GM21529 (cell line): ENCODE measurements around the gene FZD10.

ENCODE experiments used
- ATAC-seq: cut with Tn5 transposase; IDR thresholded peaks from one replicate; pipeline ENCODE4 v1.9.1; 2021; ENCODE audit not compliant: unreplicated experiment

FZD10 gene

GRCh38 chr12:130131801-130132200 lies 30.5 kb upstream of the FZD10 start:
- no peak for ATAC-seq

DNA sequence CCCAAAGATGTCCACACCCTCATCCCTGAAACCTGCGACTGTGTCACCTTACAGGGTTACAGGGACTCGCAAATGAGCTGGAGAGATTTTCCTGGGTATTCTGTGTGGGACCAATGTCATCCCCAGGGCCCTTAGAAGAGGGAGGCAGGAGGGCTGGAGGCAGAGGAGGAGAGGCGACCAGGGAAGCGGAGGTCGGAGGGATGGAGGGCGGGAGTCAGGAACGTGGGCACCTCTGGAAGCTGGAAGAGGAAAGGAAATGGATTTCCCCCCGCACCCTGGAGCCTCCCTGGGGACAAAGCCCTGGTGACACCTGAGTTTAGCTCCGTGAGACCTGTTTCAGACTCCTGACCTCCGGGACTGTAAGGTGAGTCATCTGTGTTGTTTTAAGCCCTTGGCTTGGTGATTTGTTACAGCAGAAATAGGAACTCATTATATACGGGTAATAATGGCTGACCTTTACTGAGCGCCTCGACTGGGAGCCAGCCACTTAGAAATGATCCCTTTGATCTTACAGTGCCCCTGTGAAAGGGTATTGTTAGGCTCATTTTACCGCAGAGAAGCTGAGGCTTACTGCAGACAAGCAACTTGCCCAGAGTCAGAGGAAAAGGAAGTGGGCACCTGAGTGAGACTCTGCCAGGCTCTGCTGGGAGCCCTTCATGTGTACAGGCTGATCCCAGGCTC lies 29.3 kb upstream of the FZD10 start:
- no peak for ATAC-seq

DNA sequence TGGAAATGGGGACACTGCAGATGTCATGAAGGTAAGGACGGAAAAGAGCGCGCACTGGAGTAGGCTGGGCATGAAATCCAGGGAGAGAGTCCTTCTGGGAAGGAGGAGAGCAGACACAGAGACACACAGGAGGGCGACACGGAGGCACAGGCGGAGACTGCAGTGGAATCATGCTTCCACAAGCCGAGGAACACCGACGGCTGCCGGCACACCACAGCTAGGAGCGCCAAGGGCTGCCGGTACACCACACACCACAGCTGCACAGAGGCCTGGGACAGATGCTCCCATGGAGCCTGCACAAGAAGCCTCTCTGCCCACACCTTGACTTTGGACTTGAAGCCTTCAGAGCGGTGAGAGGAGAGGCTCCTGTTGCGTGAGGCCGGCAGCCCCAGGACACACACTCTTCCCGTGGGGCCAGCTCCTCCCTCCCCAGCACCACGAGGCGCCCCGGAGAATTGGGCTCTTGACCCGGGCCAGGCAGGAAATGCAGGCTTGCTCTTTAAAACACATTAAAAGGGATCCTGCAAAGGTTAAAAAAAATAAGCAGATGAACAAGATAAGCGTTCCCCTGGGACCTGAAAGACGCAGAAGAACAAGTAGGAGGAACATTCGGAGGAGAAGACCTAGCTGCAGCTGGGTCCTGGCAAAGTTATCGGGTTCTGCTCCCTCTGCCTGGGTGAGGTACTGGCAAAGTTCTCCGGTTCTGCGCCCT lies 28.3 kb upstream of the FZD10 start:
- ATAC-seq, result no peak

GRCh38 chr12:130134563-130134915 lies 27.7 kb upstream of the FZD10 start:
- no peak for ATAC-seq

GRCh38 chr12:130136509-130137039 lies 25.7 kb upstream of the FZD10 start:
- no peak for ATAC-seq

DNA sequence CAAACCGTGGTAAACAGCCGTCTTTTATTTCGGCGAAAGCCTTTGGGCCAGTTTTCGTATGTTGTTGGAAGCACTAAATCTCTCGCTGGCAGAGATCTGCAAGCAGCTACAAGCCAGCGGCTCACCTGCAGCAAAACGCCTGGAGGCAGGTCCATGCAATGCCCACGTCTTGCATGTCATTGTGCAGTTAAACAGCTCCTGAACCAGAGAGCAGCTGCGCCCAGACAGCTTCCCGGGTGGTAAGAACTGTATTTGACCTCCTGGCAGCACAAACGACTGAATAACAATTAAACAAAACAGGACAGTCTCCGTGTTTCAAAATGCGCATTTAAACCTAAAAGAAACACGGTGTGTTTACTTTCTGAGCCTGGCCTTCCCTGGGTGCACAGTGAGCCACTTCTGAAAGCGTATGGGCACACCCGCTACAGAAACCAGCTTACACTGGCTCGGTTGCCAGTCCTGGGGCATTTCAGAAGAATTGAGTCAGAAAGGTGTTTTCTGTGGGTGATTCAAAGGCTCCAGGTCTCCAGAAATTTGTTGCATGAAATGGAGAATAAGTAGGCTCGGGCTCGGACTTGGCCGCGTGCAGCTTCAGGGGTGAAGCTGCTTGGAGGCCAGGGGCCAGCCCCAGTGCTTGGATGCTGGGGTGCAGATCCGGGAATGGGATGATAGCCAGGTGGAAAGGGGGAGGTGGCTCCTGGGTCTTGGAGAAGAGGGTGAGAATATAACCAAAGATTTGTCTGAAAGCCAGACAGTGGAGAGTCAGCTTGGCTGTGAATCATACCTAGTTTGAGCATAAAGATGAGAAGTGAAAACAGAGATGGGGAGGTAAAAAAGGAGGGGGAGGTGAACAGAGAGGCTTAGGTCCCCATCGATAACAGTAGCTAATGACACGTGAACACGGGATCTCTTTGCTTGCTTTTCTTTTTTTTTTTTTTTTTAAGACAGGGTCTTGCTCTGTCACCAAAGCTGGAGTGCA lies 24.9 kb upstream of the FZD10 start:
- no peak for ATAC-seq

DNA sequence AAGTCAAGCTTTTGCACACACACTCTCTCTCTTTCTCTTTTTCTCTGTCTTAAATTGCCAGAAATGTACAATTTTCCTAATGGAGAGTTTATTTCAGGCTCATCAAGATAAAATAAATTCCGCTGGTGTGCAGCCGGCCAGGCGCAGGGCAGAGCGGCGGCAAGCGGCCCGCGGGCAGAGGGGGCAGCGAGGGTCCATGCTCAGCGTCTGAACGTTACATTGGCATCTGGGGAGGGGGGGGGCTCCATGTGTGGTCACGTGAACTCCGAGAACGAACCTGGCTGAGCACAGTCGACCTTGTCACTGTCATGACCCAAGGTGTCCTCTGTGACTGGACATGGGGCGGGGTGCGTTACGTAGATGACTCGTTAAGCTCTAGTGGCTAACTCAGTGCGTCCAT lies 23.8 kb upstream of the FZD10 start:
- ATAC-seq, result no peak

DNA sequence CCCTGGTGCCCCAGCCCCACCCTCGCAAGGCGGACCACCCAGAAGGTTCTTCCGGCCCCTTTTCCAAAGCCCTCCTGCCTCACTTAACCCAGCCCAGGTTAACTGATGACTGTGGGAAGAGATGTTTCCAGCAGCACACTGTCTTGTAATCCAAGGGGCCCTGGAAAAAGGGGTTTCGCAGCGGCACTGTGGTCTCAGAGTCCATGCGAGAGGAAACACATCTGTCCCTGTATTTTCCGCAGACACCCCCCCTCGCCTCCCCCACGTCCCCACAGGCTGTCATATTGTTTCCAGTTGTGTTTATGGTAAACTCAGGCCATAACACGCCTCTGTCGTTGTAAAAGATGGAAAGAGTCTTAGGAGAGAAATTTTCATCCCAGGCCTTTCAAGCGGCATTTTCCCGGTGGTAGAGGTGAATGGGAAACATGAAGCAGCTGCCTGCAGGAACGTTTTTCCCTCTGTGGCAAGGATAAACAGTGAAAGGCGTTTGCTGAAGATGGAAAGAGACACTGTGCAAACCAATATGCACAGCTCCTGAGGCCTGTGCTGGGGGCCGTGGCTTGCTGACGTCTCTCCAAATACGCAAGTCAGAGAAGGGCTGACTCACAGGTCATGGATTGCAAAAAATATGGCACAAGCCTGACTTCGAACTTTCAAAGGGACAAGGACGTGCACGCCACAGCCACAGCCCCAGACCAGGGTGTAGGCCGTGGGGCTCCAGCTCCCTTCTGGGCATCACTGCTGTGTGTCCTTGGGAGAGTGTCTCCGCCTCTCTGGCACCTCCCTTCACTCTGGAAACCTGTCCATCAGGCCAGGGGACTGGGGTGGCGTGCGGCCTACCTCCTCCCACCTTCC lies 22.5 kb upstream of the FZD10 start:
- ATAC-seq, result no peak

DNA sequence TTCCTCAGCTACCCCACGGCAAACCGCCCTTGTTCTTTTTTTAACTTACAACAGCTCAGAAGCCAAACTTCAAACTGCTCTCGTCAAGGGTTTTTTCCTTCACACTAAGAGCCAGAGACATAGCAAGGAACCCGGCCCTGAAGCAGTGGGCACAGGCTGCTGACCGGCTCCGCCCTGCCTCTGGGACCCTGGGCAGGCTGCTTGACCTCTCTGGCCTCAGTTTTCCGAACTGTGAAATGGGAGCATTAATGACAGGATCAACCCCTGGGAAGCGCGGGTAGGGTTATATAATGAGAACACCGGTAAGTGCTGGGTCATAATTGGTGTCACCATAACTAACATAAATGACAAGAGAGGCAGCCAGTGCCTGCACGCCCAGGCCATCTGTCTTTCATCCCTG lies 21.2 kb upstream of the FZD10 start:
- no peak for ATAC-seq

GRCh38 chr12:130141901-130142683 lies 20.2 kb upstream of the FZD10 start:
- no peak for ATAC-seq

DNA sequence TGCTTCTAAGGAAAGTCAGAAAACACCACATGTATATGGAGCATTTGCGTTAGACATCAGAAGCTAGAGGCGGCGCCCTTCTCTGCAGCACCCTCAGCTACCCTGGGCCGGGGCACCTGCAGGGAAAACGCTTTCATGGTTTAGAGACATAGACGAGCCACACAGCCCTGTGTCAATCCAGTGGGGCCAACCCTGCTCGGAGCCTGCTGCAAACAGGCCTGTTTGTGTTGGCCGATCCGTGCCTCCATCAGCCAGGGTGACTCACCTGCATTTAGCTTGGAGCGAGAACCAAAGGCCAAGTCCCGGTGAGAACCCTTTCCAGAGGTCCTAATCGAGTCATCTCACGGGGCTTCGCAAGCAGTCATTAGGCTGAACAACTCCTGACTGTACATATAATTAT lies 19.5 kb upstream of the FZD10 start:
- no peak for ATAC-seq

- no peak for ATAC-seq
Measured at GRCh38 chr12:130143136-130143535, 19.1 kb upstream of the FZD10 start.

GRCh38 chr12:130144256-130144655 lies 18.0 kb upstream of the FZD10 start:
- no peak for ATAC-seq

DNA sequence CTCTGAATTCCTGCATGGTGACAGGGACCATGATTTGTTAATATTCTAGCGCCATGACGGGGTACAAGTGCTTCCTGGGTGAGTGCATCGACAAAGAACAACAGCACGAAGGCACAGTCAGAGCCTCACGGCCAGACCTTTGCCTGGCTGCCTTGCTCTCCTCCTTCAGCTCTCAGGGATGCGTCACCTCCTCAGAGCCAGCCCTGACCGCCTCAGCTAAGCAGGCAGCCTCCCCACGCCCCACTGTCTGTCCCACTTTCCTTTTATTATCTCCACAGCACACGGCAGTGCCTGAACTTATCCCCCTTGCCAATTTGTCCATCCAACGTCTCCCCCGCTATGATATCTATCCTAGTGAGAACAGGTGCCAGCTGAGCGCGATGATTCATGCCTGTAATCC lies 16.5 kb upstream of the FZD10 start:
- no peak for ATAC-seq

- no peak for ATAC-seq
Measured at GRCh38 chr12:130146176-130146931, 15.9 kb upstream of the FZD10 start.

- no peak for ATAC-seq
Measured at GRCh38 chr12:130147875-130148596, 14.2 kb upstream of the FZD10 start.

GRCh38 chr12:130151846-130152245 lies 10.4 kb upstream of the FZD10 start:
- no peak for ATAC-seq

DNA sequence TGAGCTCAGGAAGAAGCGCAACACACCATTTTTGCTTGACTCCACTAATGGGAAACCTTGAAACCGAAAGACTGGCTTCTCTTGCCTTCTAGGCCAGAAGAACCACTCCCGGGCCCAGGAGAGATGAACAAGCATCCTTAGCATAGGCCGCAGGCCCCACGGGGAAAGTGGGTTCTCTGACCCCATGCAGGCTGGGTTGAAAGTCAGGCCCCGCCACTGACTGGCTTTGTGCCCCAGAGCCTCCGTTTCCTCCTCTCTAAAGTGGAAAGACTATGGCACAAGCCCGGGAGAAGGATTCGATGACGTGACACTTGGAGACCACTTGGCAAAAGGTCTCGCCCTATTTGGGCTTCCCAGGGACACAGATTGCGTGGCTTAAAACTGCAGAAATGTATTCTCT lies 9.9 kb upstream of the FZD10 start:
- no peak for ATAC-seq
